ENCODE data around the gene CSNK2A3.
"Not testable (repeated sequence)": the region's sequence is repeated elsewhere in the genome, so short reads cannot be mapped to it uniquely, and the experiment has no call there.

CSNK2A3 gene

DNA sequence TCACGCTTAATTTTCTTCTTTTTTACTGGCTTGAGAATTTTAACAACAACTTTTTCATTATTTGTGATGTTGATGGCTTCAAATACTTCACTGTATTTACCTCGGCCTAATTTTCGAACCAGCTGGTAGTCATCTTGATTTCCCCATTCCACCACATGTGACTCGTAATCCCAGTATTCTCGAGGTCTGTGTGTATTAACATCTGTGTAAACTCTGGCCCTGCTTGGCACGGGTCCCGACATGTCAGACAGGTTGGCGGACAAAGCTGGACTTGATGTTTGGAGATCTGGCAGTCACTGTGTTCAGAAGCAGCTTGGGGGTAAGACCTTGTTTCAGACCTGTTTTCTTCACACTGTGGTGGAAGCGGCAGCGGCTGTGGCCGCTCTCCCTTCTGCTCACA, at the start of gene CSNK2A3:
Gene CSNK2A3, minus strand, starts transcription at position 373 of the 400 bp plus-strand sequence. Its CDS starts 131 bp downstream, at position 242.
- not testable (repeated sequence) for DNase-seq

DNA sequence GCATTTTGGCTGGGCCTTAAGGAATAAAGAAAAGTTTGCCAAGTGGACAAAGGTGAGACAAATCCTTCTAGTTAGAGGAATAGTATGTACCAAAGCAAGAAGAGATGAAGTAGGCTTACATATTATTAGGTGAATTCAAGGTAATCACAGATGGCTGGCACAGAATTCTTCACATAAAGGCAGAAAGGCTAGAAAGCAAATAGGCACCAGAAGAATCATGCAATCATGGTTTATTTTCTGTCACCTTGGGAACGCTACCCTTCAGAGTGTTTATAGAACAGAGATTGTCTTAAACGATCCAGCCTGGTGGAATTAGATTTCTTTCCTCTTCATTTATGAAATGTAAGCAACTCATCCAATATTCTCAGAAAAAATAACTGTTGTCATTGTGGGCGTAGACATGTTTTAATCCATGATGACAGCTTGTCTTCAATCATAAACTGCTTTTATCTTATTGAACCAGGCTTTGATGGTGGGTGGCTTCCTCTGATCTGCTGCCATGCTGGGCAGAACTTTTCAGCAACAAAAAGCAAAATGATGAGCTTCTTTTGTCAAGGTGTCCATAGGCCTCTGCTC, 49.0 kb upstream of the CSNK2A3 start:
- DNase-seq, result no peak

DNA sequence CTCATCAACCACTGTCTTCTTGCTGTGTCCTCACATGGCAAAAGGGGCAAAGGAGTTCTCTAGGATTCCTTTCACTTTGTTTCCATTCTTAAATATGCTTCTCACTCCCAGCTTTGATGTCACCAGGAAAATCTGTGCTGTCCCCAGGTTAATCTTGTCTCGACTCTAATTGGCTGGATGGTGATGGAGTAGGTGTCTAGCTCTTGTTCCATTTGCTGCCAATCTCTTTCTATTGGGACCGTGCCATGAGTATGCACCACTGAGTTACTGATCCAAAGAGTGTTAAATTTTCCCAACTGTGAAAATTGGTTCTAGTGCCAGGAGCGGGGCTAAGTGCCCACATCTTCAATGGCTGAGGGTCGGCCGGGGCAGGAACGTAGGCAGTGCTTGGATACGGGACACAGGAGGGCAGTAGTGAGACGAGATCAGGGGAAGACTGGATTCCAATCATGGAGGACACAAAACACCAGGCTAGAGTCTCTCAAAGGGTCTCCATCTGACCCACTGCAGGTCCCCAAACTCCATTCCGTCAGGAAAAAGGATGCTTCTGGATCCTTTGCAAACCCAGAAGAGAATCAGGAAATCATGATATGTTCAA, 47.7 kb upstream of the CSNK2A3 start:
- no peak for DNase-seq

DNA sequence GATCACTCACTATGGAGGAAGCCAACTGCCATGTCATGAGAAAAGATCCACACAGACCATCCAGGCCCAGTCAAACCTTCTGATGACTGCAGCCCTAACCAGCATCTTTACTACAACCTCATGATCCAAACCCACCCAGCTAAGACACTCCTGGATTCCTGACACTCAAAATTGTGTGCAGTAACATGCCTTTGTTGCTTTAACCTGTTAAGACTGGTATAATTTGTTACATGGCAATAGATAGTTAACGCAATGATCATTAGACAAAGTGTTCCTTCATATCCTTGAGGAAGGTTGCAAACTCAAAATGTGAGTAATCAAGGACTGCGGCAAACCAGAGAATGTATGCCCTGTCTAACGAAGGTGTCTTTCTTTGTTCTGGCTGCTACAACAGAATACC, 47.1 kb upstream of the CSNK2A3 start:
- no peak for DNase-seq

DNA sequence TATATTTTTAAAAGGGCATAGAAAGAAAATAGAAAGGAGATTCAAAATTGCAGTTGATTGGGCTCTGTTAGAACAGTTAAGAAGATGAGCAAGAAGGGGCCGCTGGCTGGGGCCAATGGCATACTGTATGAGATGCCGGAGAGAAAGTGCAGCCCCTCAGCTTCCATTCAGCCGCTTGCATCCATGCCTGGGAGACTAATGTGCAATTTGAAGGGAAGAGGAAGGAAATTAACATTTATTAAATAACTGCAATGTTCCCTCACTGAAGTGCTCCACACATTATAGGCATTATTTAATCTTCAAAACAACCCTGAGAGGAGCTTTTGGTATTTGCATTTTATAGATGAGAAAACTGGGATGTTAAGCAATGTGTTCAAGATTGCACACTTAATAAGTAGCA, 44.7 kb upstream of the CSNK2A3 start:
- DNase-seq, result no peak

DNA sequence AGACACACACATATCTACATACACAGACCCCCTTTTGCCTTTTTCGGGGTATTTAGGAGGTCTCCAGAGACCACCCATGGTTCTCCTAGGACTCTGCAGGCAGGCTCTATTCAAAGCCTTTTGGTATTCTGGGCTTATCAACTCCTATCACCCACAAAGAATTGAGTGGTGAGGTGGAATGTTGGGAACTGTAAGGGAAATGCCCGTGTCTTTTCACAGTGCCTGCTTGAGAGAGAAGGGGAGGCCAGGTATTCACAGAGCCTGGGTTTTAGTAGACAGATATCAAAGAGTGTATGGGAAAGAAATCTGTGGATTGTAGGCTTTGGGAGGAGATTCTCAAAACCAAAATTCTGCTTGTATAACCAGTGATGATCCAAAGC, 44.0 kb upstream of the CSNK2A3 start:
- no peak for DNase-seq

DNA sequence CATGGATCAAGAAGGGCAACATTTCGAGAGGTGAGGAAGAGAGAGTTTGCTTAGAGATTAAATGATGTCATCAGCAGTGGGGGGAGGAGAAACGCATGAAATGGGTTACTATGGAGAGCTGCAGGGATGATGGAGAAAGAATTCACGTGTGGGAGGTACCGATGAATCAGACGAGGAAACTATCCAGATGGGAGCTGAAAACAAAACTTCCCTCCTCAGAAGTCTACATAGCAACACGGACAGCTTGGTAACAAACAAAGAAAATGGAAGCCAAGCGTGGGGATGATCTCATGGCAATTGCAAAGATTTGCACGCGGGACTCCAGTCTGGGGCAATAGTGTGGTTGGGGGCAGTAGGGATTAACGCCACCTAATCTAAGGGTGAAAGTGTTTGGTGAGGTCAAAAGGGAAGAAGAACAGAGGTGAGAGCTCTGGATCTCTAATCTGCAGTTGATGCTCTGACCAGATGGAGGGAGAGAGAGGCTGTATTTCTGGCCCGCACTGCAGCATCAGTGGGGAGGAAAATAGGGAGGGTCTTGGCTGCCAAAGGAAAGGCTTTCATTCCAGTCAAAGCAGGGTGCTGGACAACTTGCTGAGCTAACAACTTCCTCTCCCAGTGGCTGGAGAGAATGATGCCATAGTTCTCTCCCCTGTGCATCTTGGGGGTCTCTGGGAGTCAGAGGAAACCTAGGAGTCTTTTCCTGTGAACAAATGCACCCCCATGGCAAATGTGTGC, 43.4 kb upstream of the CSNK2A3 start:
- no peak for DNase-seq

DNA sequence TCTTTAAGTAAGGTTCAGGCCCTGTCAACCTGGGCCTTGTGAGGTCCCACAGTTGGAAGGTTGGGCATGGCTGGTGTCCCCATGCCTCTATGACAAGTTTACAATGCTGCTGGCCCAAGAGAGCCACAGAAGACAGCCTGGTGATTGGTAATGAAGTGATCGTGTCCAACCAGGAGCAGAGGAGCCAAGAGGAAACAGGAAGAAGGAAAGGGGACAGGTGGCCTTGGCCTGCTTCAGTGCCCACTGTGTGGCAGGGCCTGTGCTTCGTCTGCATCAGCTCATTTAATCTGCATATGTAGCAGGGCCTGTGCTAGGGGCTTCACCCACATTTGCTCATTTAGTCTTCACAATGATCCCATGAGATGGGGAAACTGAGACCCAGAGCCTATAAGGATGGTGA, 42.1 kb upstream of the CSNK2A3 start:
- no peak for DNase-seq

DNA sequence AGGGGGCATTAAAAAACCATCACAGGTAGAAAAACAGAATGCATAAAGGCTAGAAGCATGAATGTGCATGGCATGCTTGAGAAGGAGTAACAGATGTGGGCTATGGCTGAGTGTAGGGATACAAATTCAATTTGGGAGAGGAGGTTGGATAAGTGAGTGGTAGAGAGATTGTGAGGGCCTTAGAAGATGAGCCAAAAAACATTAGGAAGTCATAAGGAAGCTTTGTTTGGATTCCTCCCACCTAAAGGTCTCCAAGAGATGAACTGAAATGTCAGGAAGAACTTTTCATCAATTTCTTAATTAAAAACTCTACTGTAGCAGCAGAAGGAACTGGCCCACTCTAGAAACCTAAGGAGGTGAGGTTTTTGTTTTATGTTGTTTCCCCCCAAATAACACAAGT, 41.2 kb upstream of the CSNK2A3 start:
- no peak for DNase-seq

DNA sequence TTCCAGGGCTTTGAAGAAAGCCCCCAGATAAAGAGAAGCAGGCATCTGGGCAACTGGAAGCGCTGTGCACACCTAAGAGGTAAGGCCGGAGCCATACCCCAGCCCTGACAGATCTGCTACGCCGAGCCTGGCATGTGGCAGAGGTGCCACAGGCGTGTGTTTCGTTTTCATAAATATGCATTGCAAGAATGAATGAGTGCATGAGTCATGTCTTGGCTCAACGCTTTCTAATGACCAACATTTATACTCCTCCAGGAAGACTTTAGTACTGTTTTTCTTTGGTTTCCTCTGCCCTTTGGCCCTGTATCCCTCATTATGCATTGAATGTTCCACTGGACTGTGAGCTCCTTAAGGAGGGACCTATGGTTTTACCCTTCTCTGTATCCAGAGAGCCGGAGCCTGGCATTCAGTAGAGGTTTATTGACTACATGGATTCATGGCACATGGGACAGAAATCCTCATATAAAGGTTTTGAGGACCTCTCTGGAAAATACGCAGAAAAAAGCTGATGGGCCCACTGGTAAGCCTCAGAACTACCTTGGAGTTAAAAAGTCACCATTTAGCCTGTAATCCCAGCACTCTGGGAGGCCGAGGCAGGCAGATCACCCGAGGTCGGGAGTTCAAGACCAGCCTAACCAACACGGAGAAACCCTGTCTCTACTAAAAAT, 38.9 kb upstream of the CSNK2A3 start:
- DNase-seq, result no peak

DNA sequence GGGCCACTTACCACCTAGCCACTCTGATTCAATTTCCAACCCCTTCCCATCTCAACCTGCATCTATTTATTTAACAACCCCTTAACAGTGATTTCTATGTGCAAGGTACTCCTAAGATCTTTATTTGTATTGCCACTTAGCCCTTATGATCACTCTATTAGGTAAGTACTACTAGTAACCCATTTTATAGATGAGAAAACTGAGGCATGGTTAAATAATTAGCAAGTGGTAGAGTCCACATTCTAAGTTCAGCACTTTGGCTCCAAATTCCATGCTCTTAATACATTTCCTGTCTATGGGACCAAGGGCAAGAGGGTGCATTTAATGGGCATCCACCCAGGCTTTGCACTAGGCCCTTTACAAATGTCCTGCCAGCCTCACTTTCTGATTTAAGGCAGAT, 38.1 kb upstream of the CSNK2A3 start:
- DNase-seq, result no peak

DNA sequence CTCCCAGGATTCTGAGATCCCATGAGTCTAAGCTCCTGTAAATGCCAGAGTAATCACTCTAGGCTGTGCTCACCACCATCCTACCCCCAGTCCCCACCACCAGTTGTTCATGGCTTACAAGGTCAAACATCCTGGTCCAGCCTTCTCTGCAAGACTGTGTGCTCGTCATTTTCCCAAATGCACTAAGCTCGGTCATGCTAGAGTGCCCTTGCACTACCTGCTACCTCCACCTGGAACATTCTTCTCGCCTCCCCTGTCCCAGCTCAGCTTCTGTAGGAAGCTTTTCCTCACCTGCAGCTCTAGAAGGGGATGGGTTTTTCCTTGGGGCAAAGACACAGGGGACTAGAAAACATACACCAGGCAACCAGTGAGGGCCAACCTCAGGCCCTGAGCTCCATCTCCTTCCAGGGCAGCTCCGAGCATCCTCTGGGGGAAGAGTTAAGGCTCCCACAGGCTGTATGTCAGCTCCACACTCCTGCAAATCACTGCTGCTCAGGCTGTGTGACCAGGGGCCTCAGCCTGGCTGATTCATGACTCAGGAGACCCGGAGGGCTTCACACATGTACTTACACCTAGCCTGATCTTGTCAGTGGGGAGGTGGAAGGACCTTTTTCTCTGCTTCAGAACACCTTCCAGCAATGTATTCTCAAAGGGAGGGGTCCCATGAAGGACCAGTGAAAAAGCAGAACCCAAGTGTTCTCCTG, 37.2 kb upstream of the CSNK2A3 start:
- DNase-seq, result no peak

DNA sequence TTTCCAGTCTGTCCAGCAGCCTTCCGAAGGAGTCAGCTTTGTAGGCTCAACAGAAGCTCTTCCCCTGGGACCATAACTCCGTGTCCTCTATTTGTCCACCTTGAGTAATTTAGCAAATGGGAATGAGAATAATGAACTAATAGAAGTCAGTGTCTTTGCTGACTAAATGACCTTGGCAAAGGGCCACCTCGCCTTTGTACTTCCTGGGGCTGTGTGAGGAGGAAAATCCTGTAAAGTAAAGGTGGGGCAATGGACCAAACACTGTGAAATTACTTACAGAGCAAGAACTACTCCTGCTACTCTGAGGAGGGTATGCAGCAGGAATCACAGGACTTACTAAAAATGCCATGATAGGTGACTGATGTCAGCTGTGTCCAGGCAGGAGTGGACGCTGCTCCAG, 36.2 kb upstream of the CSNK2A3 start:
- no peak for DNase-seq

DNA sequence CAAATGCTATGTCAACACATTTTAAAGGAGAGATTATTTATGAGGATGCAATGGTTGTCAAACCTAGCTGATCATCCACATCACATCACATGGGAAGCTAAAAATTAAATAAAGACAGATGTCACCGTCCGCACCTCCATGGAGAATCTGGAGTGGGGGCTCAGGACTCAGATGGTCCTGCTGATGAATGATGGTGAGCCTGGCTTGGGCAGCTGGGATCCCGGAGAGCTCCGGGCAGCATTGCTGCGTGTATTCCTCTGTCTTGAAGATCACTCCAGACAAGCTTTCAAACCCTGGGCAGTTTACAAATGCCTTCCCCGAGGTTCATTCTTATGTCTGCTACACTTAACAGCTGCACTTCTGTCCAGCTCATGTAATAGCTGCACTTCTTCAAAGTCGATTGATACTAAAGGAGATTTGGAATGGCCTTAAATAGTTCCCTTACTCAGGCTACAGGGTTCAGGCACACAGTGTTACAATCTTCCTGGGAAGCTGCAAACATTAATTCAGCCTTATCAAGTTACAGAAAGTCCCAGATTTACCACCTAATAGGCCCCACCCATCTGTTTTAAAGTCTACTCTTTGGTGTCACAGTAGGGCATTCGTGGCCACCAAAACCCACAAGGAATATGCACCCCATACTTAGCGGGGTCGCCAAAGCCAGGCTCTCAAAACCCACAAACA, 34.7 kb upstream of the CSNK2A3 start:
- DNase-seq, result no peak

DNA sequence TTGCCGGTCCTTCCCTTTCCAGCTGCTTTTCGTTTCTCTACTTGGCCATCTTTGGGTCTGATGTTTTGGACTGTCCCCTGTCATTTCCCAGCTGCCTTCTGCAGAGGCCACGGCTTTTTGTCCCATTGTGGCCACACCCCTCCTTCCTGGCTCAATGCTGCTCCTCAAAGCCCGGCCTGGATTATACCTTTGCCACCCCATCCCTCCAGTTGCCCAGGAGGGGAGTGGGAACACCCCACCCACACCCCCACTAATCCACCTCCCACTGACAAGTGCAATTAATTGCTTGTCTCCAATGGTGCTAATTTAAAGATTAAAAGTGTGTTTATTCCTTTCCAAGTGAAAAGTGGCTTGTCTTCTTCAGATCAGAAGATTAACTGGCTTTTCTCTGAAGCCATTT, 34.2 kb upstream of the CSNK2A3 start:
- no peak for DNase-seq

DNA sequence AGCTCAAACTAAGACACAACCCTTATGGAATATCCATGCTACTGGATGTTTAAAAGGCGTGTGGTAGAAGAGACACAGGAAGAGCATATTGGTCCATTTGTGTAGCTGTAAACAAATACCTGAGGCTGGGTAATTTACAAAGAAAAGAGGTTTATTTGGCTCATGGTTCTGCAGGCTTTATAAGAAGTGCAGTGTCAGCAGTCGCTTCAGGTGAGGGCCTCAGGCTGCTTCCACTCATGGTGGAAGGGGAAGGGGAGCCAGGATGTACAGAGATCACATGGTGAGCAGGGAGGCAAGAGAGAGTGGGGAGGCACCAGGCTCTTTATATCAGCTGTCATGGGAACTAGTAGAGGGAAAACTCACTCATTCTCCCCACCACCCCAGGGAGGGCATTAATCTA, 31.8 kb upstream of the CSNK2A3 start:
- no peak for DNase-seq

DNA sequence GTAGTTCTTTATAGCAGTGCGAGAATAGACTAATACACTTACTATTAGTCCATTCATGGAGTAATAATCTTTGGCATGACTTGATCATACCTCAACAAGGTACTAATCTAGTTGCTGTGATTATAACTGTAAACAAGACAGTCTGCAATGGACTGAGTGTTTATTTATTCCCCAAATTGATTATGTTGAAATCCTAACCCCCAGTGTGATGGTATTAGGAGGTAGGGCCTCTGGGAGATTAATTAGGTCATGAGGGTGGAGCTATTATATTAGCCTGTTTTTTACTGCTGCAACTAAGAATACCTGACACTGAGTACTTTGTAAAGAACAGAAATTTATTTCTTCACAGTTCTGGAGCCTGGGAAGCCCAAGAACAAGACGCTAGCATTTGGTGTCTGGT, 30.9 kb upstream of the CSNK2A3 start:
- no peak for DNase-seq

DNA sequence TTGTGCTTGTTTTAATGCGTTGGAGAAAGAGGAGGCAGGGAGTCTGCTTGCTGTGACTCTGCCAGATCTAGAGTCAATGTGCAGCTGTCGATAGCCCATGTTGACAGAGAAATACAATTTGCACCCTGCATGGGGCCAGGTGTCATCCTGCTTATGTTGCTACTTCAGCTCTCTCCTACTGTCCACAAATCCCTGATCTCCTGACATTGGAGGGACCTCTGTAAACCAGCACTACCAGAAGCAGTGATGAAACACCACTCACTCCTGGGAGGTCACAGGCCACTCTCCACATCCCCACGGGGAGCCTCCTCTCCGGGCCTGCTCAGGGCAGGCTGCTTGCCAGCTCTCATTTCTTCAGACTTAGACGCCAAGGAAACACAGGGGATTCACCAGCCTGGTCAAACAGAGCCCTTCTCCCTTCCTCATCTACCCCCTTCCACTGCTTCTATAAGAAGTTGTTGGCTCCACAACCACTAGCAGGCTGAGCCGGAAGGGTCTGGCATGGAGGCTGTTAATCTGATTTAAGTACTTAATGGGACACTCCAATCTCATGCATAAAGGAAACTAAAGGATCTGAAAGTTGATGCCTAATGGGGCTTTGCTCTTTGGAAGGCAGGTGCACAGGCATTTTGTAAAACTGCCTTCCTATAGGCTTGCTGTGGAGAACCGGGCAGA, 29.9 kb upstream of the CSNK2A3 start:
- DNase-seq, result no peak

DNA sequence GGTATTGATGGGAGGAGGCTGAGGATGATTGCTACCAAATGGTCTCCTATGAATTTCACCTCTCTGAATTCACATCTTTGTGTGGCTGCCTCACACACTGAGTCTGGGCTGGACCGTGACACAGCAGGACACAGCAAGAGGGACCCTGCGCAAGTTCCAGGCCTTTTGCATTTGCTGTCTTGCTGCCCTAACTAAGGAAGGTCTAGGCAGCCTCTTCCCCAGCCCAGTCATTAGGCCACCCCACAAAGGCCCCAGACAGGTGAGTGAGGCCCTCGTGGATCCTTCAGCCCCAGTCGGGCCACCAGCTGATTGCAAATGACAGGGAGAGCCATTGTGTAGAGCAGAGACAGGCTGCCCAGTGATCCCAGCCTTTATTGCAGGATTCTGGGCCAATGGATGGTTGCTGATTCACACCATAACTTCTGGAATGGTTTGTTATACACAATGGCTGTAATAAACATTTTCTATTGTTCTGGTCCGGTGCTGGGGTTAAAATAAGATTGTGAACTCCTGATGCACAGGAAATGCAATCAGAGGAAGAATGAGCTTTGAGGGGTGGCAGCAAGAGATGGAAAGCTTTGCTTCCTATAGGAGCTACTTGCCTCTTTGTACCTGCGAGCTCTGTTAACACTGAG, 28.5 kb upstream of the CSNK2A3 start:
- no peak for DNase-seq

DNA sequence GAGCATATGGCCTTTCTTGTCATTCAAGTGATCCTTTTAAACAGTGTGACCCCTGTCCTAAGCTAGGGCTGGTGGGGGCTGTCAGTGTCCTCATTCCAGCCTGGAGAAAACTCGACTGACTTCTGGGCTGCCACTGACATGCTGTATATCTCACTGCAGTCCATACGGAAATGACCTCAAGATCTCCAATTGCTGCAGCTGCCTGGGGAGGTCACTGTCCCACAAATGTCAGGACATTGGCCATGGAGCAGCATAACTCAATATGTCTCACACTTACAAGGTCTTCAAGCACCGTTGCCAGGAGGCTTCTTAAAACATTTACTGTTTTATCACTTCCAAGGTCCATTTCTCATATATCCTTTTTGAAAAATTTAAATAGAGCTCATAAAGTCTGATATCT, 27.8 kb upstream of the CSNK2A3 start:
- no peak for DNase-seq

DNA sequence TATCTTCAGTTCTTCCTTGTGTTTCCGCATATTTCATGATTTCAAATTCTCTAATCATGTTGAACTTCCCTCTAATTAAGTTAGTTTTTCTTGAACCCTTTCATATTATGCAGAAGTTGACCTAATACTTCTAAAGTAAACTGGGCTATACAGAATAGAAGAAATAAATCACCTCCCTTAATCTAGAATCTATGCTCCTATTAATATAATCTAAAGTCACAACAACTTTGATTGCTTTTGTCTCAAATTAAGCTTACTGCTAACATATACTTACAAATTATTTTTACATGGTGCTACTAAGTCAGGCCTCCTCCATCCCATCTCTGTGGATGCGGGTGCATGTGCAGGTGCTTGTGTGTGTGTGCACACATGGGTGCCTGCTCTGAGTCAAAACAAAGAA, 27.3 kb upstream of the CSNK2A3 start:
- DNase-seq, result no peak

DNA sequence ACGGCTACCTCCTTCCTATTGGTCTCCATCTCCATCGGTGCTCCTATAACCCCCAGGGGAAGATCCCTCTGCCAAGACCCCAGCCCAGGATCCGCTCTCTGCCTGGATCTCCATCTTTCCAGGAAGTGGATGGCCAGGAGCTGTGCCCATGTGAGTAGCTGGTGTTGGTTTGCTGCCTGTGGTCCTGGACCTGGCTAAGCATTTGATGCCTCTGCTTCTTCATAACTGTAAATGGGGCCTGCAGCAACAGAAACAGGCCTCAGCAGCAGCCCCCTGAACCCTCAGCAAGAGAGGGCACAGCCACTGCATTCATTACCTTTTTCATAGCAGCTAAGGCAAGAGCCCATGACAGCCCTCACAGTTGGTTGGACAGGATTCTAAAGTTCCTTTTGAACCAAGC, 26.6 kb upstream of the CSNK2A3 start:
- DNase-seq, result no peak
